ENCODE data around the gene HOXB1.

The HOXB1 gene

GRCh38 chr17:48553826-48554225 is 23.0 kb upstream of the HOXB1 start:
- DNase-seq = no peak

GRCh38 chr17:48553190-48553547 is 22.4 kb upstream of the HOXB1 start:
- DNase-seq = no peak

GRCh38 chr17:48552466-48553189 is 21.8 kb upstream of the HOXB1 start:
- DNase-seq = no peak

- no peak for DNase-seq
Measured at GRCh38 chr17:48551596-48552465, 21.0 kb upstream of the HOXB1 start.

- DNase-seq = no peak
Measured at GRCh38 chr17:48551214-48551555, 20.4 kb upstream of the HOXB1 start.

GRCh38 chr17:48550502-48551213 is 19.8 kb upstream of the HOXB1 start:
- DNase-seq = no peak

- no peak for DNase-seq
Measured at GRCh38 chr17:48549914-48550501, 19.2 kb upstream of the HOXB1 start.

GRCh38 chr17:48549281-48549630 is 18.4 kb upstream of the HOXB1 start:
- DNase-seq = no peak

GRCh38 chr17:48548523-48549280 is 17.9 kb upstream of the HOXB1 start:
- no peak for DNase-seq

GRCh38 chr17:48547808-48548522 is 17.2 kb upstream of the HOXB1 start:
- DNase-seq = no peak

GRCh38 chr17:48546924-48547807 is 16.4 kb upstream of the HOXB1 start:
- DNase-seq = no peak

GRCh38 chr17:48546137-48546923 is 15.5 kb upstream of the HOXB1 start:
- no peak for DNase-seq

- DNase-seq = no peak
Measured at GRCh38 chr17:48545539-48545938, 14.7 kb upstream of the HOXB1 start.

- DNase-seq = no peak
Measured at GRCh38 chr17:48545022-48545375, 14.2 kb upstream of the HOXB1 start, which contains the start of gene HOXB2. Gene HOXB2 (minus strand): TSS chr17:48545109. CDS start chr17:48544911, 198 bp downstream.

- no peak for DNase-seq
Measured at GRCh38 chr17:48544349-48545021, 13.7 kb upstream of the HOXB1 start.

- no peak for DNase-seq
Measured at GRCh38 chr17:48543854-48544348, 13.1 kb upstream of the HOXB1 start.

- DNase-seq = no peak
Measured at GRCh38 chr17:48543107-48543853, 12.5 kb upstream of the HOXB1 start.

- DNase-seq = no peak
Measured at GRCh38 chr17:48542698-48543106, 11.9 kb upstream of the HOXB1 start.
